Gastrocnemius medialis (tissue), 4 donors: ENCODE results near the gene GPAT3.

Experiments used
- CTCF ChIP-seq, 5 experiments: fragments of 450-650 bp in 3 of 5; fragments of 200-600 bp in 2 of 5; sonication (generic) in 2 of 5; IDR thresholded peaks in 4 of 5; conservative IDR thresholded peaks in 1 of 5; 1 replicate in 4 of 5; 2 replicates in 1 of 5; pipeline ENCODE4 v1.5.1; 2016 to 2019; ENCODE audit warnings: antibody characterized with exemption in 5 of 5, mild to moderate bottlenecking in 3 of 5, moderate library complexity in 3 of 5
- POLR2A ChIP-seq, 2 donors: fragments of 450-650 bp; IDR thresholded peaks; one replicate each; pipeline ENCODE4 v1.6.1; 2017; ENCODE audit warnings: antibody characterized with exemption in 2 of 2, mild to moderate bottlenecking in 2 of 2, moderate library complexity in 2 of 2

DNA sequence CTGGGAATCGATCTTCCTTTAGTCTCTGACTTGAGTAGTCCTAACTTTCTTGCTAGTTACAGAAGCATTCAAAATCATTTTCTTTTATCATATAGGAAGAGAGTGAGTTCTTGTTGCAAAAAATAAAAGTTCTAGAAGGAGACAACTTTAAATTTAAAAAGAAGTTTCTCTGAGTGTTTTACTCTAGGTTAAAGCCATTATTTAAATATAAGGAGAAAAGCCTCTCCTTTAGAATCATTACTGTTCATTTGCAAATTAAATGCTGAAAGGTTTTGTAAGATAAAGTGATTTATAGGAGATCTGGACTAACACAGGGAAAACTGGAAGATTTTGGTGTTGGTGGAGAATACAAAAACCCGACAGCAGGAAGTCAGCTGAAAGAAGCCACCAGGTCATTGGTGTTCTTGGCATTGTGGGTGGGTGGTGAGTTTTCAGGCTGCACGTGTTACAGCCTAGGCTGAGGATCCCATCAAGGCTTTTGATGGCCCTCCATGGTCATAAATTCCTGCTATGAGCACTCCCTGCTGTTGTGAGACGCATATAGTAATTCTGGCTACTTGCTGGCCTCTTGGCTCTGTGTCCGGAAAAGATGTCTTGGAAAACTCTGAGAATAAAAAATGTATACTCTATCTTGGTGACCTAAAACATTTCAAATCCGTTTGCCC, 81.6 kb downstream of the GPAT3 start:
- TF ChIP-seq CTCF (IDR thresholded peaks at IDR 0.05 in 4 of 5, conservative IDR thresholded peaks at IDR 0.05 in 1 of 5) (no peak), POLR2A (IDR thresholded peaks at IDR 0.05) (no peak)
